Mesothelial cell of epicardium (in vitro differentiated cells): ENCODE measurements around the gene CAMK2G. TPM values are rescaled to one million over a fixed set of nuclear protein-coding genes. Genes with fewer than 3 reads are reported as not detected.

Source experiments
- DNase-seq, 2 experiments: peaks; one replicate each; pipeline ENCODE4 v3.0.0; 2021; ENCODE audit warnings: low spot score in 2 of 2; ENCODE audit not compliant: unreplicated experiment in 2 of 2
- H3K27ac Mint-ChIP-seq: 2 replicates; pipeline ENCODE4 v1.8.0; 2021; ENCODE audit warnings: mixed read lengths
- H3K27me3 Mint-ChIP-seq: 2 replicates; pipeline ENCODE4 v1.8.0; 2021; ENCODE audit warnings: low read depth, mixed read lengths
- H3K36me3 Mint-ChIP-seq: 2 replicates; pipeline ENCODE4 v1.8.0; 2021; ENCODE audit warnings: mixed read lengths
- H3K4me1 Mint-ChIP-seq: 2 replicates; pipeline ENCODE4 v1.8.0; 2021; ENCODE audit warnings: mixed read lengths
- H3K4me3 Mint-ChIP-seq: 2 replicates; pipeline ENCODE4 v1.8.0; 2021; ENCODE audit warnings: mild to moderate bottlenecking, moderate library complexity, mixed read lengths
- H3K9me3 Mint-ChIP-seq: 2 replicates; pipeline ENCODE4 v1.8.0; 2021; ENCODE audit warnings: mixed read lengths
- total RNA-seq: library from RNA; stranded (reverse); gene quantifications from 3 replicates; pipeline ENCODE4 v1.2.1, GENCODE V29; 2021
- TF ChIP-seq, protein P1 (sequence below): fragments of 200-600 bp; sonication (generic); IDR thresholded peaks from one replicate; pipeline ENCODE4 v1.5.0; 2021; ENCODE audit warnings: antibody characterized with exemption; ENCODE audit not compliant: unreplicated experiment

Gene CAMK2G
- total RNA-seq, 1 donor from 2014 or later = 28.3 TPM

DNA sequence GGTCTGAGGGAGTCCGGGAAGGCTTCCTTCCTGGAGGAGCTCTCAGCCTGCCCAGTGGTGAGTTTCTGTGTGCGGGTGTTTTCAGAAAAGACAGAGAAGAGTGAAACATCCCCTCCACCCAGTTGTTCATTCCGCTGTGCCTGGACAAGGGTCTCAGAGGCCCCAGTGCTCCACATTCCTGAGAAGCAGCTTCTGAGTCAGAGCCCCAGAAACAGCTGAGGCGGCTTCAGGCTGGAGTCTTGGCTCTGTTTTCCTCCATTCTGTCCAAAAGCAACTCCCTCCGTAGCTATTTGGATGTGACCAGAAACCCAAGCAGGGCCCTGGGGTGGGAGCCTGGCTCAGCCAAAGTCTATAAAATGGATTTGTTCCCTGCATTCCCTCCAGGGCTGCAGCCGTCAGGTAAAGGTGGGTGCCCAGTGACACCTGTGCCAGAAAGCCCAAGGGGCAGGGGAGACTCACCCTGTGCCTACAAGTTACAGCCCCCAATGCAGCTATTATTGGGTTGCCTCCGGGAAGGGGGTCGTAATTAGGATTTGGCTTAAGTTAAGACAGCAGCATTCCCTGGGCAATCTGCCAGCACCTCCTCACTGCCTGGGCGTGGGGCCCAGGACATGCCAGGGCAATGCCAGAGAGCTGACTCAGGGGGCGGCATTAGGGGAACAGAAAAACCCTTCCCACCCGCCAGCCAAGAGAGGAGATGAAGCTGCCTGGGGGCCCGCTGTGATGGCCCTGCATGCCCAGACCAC lies 13.1 kb upstream of the CAMK2G start:
- H3K27ac Mint-ChIP-seq = peak overlapping the region; percentile 85
- H3K4me1 Mint-ChIP-seq = peaks cover 43% of the 10 kb centered on the region
- TF ChIP-seq, protein P1, sequence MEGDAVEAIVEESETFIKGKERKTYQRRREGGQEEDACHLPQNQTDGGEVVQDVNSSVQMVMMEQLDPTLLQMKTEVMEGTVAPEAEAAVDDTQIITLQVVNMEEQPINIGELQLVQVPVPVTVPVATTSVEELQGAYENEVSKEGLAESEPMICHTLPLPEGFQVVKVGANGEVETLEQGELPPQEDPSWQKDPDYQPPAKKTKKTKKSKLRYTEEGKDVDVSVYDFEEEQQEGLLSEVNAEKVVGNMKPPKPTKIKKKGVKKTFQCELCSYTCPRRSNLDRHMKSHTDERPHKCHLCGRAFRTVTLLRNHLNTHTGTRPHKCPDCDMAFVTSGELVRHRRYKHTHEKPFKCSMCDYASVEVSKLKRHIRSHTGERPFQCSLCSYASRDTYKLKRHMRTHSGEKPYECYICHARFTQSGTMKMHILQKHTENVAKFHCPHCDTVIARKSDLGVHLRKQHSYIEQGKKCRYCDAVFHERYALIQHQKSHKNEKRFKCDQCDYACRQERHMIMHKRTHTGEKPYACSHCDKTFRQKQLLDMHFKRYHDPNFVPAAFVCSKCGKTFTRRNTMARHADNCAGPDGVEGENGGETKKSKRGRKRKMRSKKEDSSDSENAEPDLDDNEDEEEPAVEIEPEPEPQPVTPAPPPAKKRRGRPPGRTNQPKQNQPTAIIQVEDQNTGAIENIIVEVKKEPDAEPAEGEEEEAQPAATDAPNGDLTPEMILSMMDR = no peak
- H3K9me3 Mint-ChIP-seq = no peaks in the 10 kb centered on the region
- peak in 1 of 2 experiments; percentile 72 for DNase-seq
- no peak overlapping the region for H3K4me3 Mint-ChIP-seq
- H3K36me3 Mint-ChIP-seq = no peaks in the 10 kb centered on the region
- H3K27me3 Mint-ChIP-seq = no peaks in the 10 kb centered on the region

GRCh38 chr10:73886661-73887293 lies 12.4 kb upstream of the CAMK2G start:
- Mint-ChIP-seq H3K36me3 (no peaks in the 10 kb centered on the region), H3K4me1 (peaks cover 38% of the 10 kb centered on the region), H3K27me3 (no peaks in the 10 kb centered on the region), H3K4me3 (no peak overlapping the region), H3K9me3 (no peaks in the 10 kb centered on the region), H3K27ac (peak overlapping the region; percentile 85)
- DNase-seq = no peak
- TF ChIP-seq, protein P1 = no peak

DNA sequence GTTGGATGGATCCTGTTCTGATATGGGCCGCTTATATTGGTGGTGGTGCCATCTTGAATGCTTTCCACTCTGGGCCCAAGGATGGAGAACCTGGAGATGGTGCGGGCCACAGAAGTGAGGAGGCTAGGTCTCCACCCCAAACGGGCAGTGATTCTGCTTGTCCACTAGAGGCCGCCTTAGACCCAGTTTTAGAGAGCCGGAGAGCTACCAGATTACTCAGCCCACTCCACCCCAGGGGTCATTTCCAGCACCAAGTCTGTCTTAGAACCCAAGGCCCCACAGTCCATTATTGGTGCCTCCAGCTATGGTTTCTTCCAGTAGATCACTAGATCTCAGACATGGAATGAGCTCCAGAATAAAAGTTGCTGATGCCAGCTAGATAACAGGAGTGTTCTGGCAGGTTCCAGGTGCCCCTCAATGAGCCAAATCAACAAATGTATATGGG lies 11.8 kb upstream of the CAMK2G start:
- Mint-ChIP-seq H3K27ac (no peak overlapping the region), H3K4me1 (peaks cover 32% of the 10 kb centered on the region), H3K9me3 (no peaks in the 10 kb centered on the region), H3K27me3 (no peaks in the 10 kb centered on the region), H3K36me3 (no peaks in the 10 kb centered on the region), H3K4me3 (no peak overlapping the region)
- peak; percentile 34 to 70 for DNase-seq
- TF ChIP-seq, protein P1 = peak; percentile 62

DNA sequence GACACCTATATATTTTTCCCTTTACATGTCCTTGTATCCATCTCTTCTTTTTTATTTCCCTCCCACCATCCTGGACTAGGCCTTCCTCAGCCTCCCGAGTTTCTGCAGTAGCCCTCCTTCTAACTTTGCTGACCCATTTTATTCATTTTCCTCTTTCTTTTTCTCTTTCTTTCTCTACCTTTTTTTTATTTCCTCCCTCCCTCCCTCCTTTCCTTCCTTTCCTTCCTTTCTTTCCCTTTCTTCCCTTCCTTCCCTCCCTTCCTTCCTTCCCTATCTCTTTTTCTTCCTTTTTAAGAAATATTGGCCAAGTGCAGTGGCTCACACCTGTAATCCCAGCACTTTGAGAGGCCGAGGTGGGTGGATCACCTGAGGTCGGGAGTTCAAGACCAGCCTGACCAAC lies 9.7 kb upstream of the CAMK2G start:
- no peaks in the 10 kb centered on the region for H3K9me3 Mint-ChIP-seq
- no peaks in the 10 kb centered on the region for H3K36me3 Mint-ChIP-seq
- no peak overlapping the region for H3K27ac Mint-ChIP-seq
- no peaks in the 10 kb centered on the region for H3K27me3 Mint-ChIP-seq
- peaks cover 37% of the 10 kb centered on the region for H3K4me1 Mint-ChIP-seq
- no peak overlapping the region for H3K4me3 Mint-ChIP-seq
- no peak for DNase-seq
- TF ChIP-seq, protein P1 = no peak

DNA sequence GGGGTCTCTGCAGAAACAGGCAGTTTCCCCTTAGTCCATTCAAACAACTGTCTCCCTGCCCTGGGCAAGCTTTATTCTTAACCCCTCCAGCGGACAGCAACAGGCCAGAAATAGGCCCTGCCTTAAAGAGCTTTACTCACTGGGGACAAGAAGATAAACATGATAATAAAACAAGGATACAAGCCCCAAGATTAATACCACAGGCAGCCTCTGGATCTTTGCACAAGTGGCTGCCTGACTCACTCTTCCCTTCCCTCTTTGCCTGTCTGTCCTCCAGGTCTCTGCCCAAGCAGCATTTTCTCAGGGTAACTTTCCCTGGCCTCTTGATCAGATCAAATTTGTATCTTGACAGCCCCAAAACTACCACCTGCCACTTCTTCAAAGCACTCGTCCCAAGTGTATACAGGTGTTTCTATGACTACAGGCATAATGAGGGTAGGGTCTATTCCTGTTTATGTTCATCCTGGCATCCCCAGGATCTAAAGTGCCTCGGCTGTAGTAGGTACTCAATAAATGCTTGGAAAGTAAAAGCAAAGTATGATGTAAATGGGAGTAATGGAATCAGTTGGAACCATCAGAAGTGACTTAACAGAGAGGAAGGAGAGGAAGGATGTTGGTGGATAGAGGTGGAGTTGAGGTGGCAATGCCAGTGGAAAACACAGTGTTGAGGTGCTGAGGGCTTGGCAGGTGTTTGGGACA lies 7.0 kb upstream of the CAMK2G start:
- H3K27me3 Mint-ChIP-seq = peaks cover under 1% of the 10 kb centered on the region

More for the DNA sequence above, 7.0 kb upstream of the CAMK2G start:
- Mint-ChIP-seq H3K4me3 (no peak overlapping the region), H3K27ac (no peak overlapping the region), H3K4me1 (peaks cover 11% of the 10 kb centered on the region), H3K36me3 (no peaks in the 10 kb centered on the region), H3K9me3 (no peaks in the 10 kb centered on the region)
- TF ChIP-seq, protein P1 = no peak
- DNase-seq = no peak
